Neuron (in vitro differentiated cells): Measurements from ENCODE around the gene TAS1R3.

ENCODE experiments used
- H2AFZ ChIP-seq: one replicate; pipeline ENCODE4 v1.6.1; 2013; ENCODE audit warnings: low read depth, mild to moderate bottlenecking, inconsistent platforms, low read length, moderate library complexity
- H3K27me3 ChIP-seq: one replicate; pipeline ENCODE4 v1.6.1; 2013; ENCODE audit warnings: low read length; ENCODE audit not compliant: insufficient read depth
- H3K36me3 ChIP-seq: one replicate; pipeline ENCODE4 v1.6.1; 2013; ENCODE audit warnings: low read length; ENCODE audit not compliant: insufficient read depth
- H3K4me1 ChIP-seq: one replicate; pipeline ENCODE4 v1.6.1; 2013; ENCODE audit warnings: low read length; ENCODE audit not compliant: insufficient read depth
- H3K4me3 ChIP-seq: 2 replicates; pipeline ENCODE4 v1.5.1; 2013; ENCODE audit warnings: mild to moderate bottlenecking, low read length, moderate library complexity
- H3K9me3 ChIP-seq: one replicate; pipeline ENCODE4 v1.6.1; 2013; ENCODE audit warnings: low read length

The TAS1R3 gene

DNA sequence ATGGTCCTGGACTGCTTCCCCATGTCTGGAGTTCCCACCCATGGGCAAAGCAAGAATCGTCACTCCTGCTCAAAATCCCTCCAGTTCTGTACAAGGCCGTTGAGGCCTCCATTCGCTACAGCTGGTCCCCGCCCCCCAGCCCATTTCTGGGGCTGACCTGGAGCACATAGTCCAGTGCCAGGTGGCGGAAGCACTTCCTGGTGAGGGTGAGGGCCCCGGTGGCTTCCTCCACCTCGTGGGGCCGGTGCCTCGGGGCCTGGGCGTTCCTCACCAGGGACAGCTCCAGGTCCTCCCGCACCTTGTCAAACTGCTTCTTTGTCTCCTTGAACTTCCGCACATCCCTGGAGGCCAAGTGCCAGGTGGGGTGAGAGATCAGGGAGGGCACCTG lies 30.7 kb upstream of the TAS1R3 start:
- peaks cover 22% of the 10 kb centered on the region for H3K36me3 ChIP-seq
- H2AFZ ChIP-seq, result no peak overlapping the region
- H3K4me3 ChIP-seq, result no peak overlapping the region
- peaks cover 19% of the 10 kb centered on the region for H3K4me1 ChIP-seq
- no peaks in the 10 kb centered on the region for H3K9me3 ChIP-seq
- H3K27me3 ChIP-seq, result no peaks in the 10 kb centered on the region

GRCh38 chr1:1302006-1302430 lies 29.1 kb upstream of the TAS1R3 start:
- H3K36me3 ChIP-seq, result peaks cover 9% of the 10 kb centered on the region
- no peaks in the 10 kb centered on the region for H3K27me3 ChIP-seq
- H3K9me3 ChIP-seq, result no peaks in the 10 kb centered on the region
- no peak overlapping the region for H2AFZ ChIP-seq
- no peak overlapping the region for H3K4me3 ChIP-seq
- H3K4me1 ChIP-seq, result peaks cover 36% of the 10 kb centered on the region

DNA sequence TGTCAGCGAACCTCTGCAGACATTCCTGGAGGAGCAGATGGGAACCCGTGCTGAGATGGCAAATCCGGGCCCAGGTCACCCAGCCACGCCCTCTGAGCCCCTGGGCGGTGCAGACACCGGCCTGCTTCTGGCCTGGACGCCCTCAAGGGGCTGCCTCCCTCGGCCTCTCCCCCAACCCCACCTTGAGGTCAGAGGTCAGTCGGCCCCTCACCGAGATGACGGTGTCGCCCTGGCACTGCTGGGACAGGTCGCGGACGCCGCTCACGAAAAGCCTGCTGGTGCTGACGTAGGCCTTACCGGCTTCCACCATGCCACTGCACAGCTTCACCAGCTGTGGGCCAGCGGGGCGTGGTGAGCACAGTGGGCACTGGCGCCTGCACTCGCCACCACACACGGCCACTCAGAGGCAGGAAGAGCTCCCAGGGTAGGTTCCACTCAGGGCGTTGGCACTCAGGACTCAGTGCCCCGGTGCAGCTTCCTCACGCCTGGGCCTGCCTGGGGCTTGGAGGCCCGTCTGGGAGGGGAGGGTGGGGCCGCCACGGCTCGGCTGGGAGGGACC lies 28.1 kb upstream of the TAS1R3 start:
- no peaks in the 10 kb centered on the region for H3K27me3 ChIP-seq
- H2AFZ ChIP-seq, result no peak overlapping the region
- no peak overlapping the region for H3K4me3 ChIP-seq
- H3K9me3 ChIP-seq, result no peaks in the 10 kb centered on the region
- H3K36me3 ChIP-seq, result peaks cover 4% of the 10 kb centered on the region
- peaks cover 38% of the 10 kb centered on the region for H3K4me1 ChIP-seq

GRCh38 chr1:1303736-1304135 lies 27.3 kb upstream of the TAS1R3 start:
- H3K4me1 ChIP-seq, result peaks cover 36% of the 10 kb centered on the region
- no peak overlapping the region for H3K4me3 ChIP-seq
- H2AFZ ChIP-seq, result no peak overlapping the region
- H3K27me3 ChIP-seq, result no peaks in the 10 kb centered on the region
- H3K36me3 ChIP-seq, result peaks cover 2% of the 10 kb centered on the region
- no peaks in the 10 kb centered on the region for H3K9me3 ChIP-seq

DNA sequence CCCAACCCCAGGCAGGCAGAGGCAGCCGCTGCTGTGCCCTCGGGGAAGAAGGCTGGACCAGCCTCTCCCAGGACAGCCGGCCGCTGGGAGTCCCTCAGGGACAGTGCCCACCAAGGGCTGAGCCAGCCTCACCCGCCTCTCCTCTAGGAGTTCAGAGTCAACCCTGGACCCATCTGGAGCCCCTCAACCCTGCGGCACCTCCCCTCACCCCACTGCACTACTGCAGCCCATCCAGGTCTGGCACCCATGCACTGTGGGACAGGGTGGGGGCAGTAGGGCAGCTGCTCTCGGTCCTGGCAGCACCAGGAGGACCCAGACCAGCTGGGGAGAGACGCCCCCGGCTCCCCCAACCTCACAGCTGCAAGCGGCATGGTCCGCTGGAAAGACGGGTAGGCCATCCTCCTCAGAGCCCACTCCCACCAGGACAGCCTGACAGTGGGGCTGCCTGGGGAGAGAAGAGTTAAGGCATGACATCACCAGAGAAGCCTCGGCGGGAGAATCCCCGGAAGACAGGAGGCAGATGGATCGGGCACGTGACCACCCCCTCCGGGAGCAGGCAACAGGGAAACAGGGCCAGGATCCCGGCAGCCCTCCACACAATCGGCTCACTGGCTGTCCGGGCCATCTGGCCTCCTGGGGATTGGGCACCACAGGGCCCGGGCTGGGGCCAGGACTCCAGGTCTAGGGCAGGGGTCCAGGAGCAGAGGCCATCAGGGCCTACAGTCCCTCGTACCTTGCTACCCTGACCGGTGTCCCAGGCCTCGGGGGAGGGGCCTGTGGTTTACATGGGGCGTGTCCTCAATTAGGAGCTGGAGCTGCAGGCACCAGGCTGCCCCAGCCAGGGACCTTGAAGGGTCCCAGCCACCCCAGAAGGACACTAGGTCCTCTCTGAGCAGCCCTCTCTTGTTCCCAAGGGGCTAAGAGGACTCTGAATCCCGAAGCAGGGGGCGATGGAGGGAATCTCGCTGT lies 26.5 kb upstream of the TAS1R3 start:
- peaks cover 42% of the 10 kb centered on the region for H3K4me1 ChIP-seq
- H3K36me3 ChIP-seq, result peaks cover under 1% of the 10 kb centered on the region
- H3K4me3 ChIP-seq, result peak overlapping the region; percentile 23
- no peaks in the 10 kb centered on the region for H3K27me3 ChIP-seq
- H2AFZ ChIP-seq, result no peak overlapping the region
- H3K9me3 ChIP-seq, result no peaks in the 10 kb centered on the region

DNA sequence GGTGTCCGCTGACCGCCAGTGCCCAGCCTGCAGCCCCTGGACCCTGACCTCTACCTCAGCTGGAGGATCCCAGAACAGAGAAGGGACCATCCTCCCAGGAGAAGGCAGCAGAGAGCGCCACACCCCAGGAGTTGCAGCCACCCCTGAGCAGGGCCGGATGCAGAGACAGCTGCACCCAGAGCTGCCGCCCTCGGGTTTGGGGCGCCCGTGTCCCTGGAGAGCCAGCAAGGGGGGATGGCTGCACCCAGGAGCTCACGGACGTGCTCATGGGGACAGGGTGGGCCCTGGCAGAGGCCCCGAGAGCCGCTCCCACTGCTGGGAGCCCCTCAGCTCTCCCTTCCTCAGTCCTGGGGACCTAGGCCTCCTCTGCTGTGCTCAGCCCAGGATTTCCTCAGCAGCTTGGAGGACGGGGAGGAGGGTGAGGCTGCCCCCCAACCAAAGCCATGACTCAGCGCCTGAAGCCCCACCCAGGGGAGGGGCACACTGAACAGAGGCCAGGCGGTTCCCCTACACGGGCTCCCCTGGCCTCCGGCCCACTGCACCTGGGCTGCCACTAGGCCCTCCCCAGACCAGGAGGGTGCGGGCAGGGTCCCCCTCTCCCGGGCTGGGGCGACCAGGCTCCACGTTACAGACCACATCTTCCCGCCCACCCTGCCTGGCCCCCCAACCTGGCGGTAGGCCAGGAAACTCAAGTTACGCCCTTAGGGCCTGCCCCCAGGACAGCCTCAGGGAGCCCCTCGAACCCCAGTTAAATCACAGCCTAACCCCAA lies 25.6 kb upstream of the TAS1R3 start:
- Histone ChIP-seq H3K4me3 (peak overlapping the region; percentile 70), H2AFZ (no peak overlapping the region), H3K9me3 (no peaks in the 10 kb centered on the region), H3K36me3 (peaks cover 8% of the 10 kb centered on the region), H3K4me1 (peaks cover 43% of the 10 kb centered on the region), H3K27me3 (no peaks in the 10 kb centered on the region)

DNA sequence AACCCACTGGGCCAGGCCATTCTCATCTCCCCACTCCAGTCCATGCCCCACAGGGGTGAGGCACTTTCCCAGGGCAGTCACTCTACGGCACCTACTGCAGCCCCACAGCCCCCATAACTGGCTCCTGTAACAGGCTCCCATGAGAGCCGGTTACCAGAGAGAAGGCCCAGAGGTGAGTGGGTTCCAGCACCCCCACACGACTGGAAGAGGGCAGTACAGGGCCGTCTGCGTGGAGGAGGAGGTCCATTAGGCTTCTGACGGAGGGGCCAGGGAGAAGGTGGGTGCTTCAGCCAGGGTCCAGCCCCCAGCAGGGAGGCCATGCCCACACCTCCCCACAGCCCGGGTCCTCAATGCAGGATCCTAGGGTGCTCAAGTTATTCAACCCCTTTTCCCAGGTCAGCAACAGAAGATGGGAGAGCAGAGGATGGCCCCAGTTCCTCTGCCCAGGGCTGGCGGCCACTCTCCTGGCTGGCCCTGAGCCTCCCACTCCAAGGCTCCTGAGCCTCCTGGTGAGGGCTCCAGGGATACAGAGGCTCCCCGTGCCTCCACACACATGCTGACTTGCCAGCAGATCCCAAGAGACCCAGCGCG lies 24.9 kb upstream of the TAS1R3 start:
- Histone ChIP-seq H3K4me3 (peak overlapping the region; percentile 70), H3K9me3 (no peaks in the 10 kb centered on the region), H3K27me3 (no peaks in the 10 kb centered on the region), H2AFZ (no peak overlapping the region), H3K36me3 (peaks cover 15% of the 10 kb centered on the region), H3K4me1 (peaks cover 43% of the 10 kb centered on the region)

DNA sequence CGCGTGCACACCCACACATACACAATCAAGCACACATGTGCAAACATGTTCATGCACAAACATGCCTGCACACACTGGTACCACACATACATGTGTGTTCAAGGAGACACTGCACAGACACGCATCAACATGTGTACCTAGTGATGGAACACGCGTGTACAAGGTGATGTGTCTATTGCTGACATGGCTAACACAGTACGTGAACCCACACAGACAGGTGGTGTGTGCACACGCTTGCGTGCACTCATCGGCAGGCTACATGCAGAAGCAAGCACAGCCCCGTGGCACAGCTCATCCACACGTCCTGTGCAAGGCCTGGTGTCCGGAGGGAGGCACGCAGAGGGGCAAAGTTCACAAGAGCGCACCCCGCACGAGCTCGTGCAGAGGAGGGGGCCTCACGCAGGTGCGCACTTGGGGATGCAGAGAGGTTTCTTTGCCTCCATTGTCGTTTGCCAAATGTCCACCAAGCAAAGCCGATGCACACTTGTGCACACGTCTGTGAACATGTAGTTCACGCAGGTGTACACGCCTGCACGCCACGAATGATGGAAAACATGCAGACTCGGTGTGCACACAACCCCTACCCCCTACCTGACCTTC lies 24.3 kb upstream of the TAS1R3 start:
- Histone ChIP-seq H3K9me3 (no peaks in the 10 kb centered on the region), H3K36me3 (peaks cover 21% of the 10 kb centered on the region), H2AFZ (no peak overlapping the region), H3K4me1 (peaks cover 43% of the 10 kb centered on the region), H3K27me3 (no peaks in the 10 kb centered on the region), H3K4me3 (peak overlapping the region; percentile 70)

DNA sequence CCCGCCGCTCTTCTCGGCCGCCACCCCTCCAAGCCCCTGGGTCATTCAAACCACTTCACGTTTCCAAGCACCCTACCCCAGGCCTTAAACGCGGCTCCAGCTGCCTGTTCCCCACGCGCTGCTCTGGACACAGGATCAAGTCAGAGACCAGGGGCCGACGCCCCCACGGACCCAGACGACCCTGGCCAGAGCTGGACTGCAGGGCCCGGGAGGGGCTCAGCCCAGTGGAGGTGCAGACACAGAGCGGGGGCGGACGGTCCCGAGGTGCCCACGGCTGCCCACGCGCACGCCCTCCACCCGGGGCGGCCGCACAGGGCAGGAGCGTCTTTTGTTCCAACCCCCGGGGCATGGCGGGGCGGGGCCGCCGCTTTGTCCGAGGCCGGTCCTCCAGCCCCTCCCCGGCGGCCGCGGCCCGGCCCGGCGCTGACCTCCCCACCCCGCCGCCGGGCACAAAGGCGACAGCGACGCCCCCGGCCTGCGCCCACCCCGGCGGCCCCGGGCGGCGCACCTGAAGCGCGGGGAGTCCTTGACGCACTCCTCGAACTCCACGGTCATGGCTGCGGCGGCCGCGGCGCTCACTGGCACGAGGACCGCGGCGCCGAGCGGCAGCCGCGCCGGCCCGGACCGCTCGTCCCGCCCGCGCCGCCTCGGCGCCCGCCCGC lies 23.7 kb upstream of the TAS1R3 start:
- H3K9me3 ChIP-seq, result no peaks in the 10 kb centered on the region
- peaks cover 43% of the 10 kb centered on the region for H3K4me1 ChIP-seq
- H2AFZ ChIP-seq, result no peak overlapping the region

GRCh38 chr1:1307923-1308755 lies 22.9 kb upstream of the TAS1R3 start, which contains the start of the genes ACAP3 and PUSL1:
Gene ACAP3, minus strand, starts transcription at chr1:1307930. Its CDS starts 115 bp downstream, at chr1:1307815.
Gene PUSL1, plus strand, starts transcription at chr1:1308597. Its CDS starts 47 bp downstream, at chr1:1308644.
- peaks cover 43% of the 10 kb centered on the region for H3K4me1 ChIP-seq
- peak within 1 kb of the TSS; percentile 86 for H2AFZ ChIP-seq
- peaks cover 34% of the 10 kb centered on the region for H3K36me3 ChIP-seq
- H3K27me3 ChIP-seq, result no peaks in the 10 kb centered on the region
- no peaks in the 10 kb centered on the region for H3K9me3 ChIP-seq
- H3K4me3 ChIP-seq, result peak within 1 kb of the TSS; percentile 73

More for the DNA sequence above, 23.7 kb upstream of the TAS1R3 start:
- Histone ChIP-seq H3K36me3 (peaks cover 26% of the 10 kb centered on the region), H3K4me3 (peak overlapping the region; percentile 70), H3K27me3 (no peaks in the 10 kb centered on the region)

- no peak overlapping the region for H2AFZ ChIP-seq
- H3K27me3 ChIP-seq, result no peaks in the 10 kb centered on the region
- no peaks in the 10 kb centered on the region for H3K9me3 ChIP-seq
- peak overlapping the region; percentile 65 for H3K4me3 ChIP-seq
- peaks cover 40% of the 10 kb centered on the region for H3K36me3 ChIP-seq
- peaks cover 40% of the 10 kb centered on the region for H3K4me1 ChIP-seq
Measured at GRCh38 chr1:1308756-1309250, 22.3 kb upstream of the TAS1R3 start.
